GM12801 (cell line): ENCODE results near the gene TBRG1.

Experiments used
- CTCF ChIP-seq: IDR thresholded peaks from one replicate; pipeline ENCODE4 v1.5.1; 2011; ENCODE audit warnings: control low read depth; ENCODE audit not compliant: insufficient read length; ENCODE audit errors: extremely low read depth

Gene TBRG1

GRCh38 chr11:124648610-124649009 is 25.9 kb downstream of the TBRG1 start:
- TF ChIP-seq CTCF: no peak

- TF ChIP-seq CTCF: no peak
Measured at GRCh38 chr11:124656774-124657630, 34.3 kb downstream of the TBRG1 start.

GRCh38 chr11:124657904-124658303 is 35.2 kb downstream of the TBRG1 start:
- no peak for TF ChIP-seq CTCF

GRCh38 chr11:124658501-124658900 is 35.8 kb downstream of the TBRG1 start:
- no peak for TF ChIP-seq CTCF

GRCh38 chr11:124658986-124659385 is 36.3 kb downstream of the TBRG1 start:
- no peak for TF ChIP-seq CTCF

- TF ChIP-seq CTCF: no peak
Measured at GRCh38 chr11:124661553-124661952, 38.9 kb downstream of the TBRG1 start.

GRCh38 chr11:124662106-124662505 is 39.4 kb downstream of the TBRG1 start:
- no peak for TF ChIP-seq CTCF
